ENCODE measurements around the gene GCDH. TPM values are rescaled to one million over a fixed set of nuclear protein-coding genes. Genes with fewer than 3 reads are reported as not detected.
A peak's percentile ranks its signal among the peaks of the same experiment; 100 is the strongest.

Gene GCDH
- total RNA-seq, 2 experiments from 2014 or later, result 23.3 to 25.1 TPM

- peaks cover 38% of the 10 kb centered on the region for H3K4me1 Mint-ChIP-seq
- H3K4me3 Mint-ChIP-seq, result peak overlapping the region; percentile 83
- peak; percentile 21 for DNase-seq
- peaks cover 9% of the 10 kb centered on the region for H3K9me3 Mint-ChIP-seq
- ChIA-PET POLR2A (interaction anchor here (0.8 to 2.9 kb wide), 7 partner anchors 11 to 219 kb away, joined by 3 to 19 read pairs (median 3); partner anchors contain the start of genes GCDH, RAD23A and TRIR), CTCF (interaction anchor here (0.9 to 2.8 kb wide), 7 partner anchors 10 to 180 kb away, joined by 3 to 26 read pairs (median 7); partner anchors contain the start of gene GCDH)
- H3K27me3 Mint-ChIP-seq, result no peaks in the 10 kb centered on the region
- peak overlapping the region; percentile 60 for H3K27ac Mint-ChIP-seq
- peaks cover 18% of the 10 kb centered on the region for H3K36me3 Mint-ChIP-seq (ENCODE audit: low read depth)
Measured at GRCh38 chr19:12880551-12881171, 10.3 kb upstream of the GCDH start.

DNA sequence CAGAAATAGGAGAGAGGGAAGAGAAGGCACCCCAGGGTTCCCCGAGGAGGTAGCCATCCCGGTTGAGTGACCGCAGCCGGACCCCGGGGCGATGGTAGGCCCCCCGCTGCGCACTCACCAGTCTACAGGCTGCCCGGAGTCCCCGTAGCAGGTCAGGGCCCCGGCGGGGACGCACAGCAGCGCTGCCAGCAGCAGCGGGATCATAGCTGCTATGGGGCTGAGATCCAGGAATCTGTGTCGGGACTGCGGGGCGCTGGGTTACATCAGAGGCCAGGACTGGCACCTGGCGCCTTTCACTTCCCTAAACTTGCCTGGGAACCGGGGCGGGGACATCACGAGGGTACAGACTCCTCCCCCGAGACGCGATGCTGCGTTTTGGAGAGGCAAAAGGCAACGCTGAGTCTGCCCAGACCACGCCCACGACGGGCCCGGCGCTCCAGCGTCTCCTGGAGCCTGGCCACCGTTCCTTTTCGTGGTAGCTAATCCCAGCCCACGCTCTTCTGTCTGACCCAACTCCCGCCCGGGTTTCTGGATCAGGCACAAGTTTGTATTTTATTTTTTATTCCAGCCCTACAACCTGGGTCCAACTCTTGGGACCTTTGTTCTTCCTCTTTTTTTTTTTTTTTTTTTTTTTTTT lies 9.7 kb upstream of the GCDH start, which contains the start of gene DNASE2:
DNASE2 (minus strand) TSS at position 278 of the 637 bp plus-strand sequence; CDS start at position 204, 74 bp downstream.
- H3K36me3 Mint-ChIP-seq (ENCODE audit: low read depth), result peaks cover 18% of the 10 kb centered on the region
- H3K27ac Mint-ChIP-seq, result peak within 1 kb of the TSS; percentile 83
- ChIA-PET POLR2A (interaction anchor here (0.6 to 2.9 kb wide), 9 partner anchors 10 to 158 kb away, joined by 3 to 19 read pairs (median 4); partner anchors contain the start of genes GCDH, RAD23A, TNPO2 and TRIR), CTCF (interaction anchor here (2.0 to 2.8 kb wide), 5 partner anchors 8 to 180 kb away, joined by 7 to 26 read pairs (median 11); partner anchors contain the start of gene GCDH)
- peaks cover 9% of the 10 kb centered on the region for H3K9me3 Mint-ChIP-seq
- H3K4me1 Mint-ChIP-seq, result peaks cover 40% of the 10 kb centered on the region
- no peaks in the 10 kb centered on the region for H3K27me3 Mint-ChIP-seq
- DNase-seq, result peak; percentile 94
- H3K4me3 Mint-ChIP-seq, result peak within 1 kb of the TSS; percentile 83

DNA sequence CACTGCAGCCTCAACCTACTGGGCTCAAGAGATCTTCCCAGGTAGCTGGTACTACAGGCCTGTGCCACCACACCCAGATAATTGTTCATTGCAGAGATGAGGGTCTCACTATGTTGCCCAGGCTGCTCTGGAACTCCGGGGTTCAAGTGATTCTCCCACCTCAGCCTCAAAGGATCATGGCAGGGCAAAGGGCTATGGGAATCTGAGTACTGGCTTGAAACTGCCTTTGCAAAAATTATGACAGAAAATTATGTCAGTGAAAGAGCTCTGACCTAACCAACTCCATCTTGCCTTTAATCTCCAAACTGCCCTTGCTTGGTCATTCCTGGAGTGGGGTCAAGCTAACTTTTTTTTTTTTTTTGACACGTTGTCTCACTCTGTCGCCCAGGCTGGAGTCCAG lies 8.4 kb upstream of the GCDH start:
- Mint-ChIP-seq H3K27ac (peak overlapping the region; percentile 49), H3K27me3 (no peaks in the 10 kb centered on the region), H3K9me3 (peaks cover 9% of the 10 kb centered on the region), H3K36me3 (ENCODE audit: low read depth) (peaks cover 18% of the 10 kb centered on the region), H3K4me1 (peaks cover 44% of the 10 kb centered on the region), H3K4me3 (peak overlapping the region; percentile 62)
- POLR2A ChIA-PET, result interaction anchor here (0.8 to 2.9 kb wide), 6 partner anchors 9 to 159 kb away, joined by 3 to 19 read pairs (median 7); partner anchors contain the start of genes GCDH, TNPO2 and TRIR
- CTCF ChIA-PET, result interaction anchor here (0.7 to 2.8 kb wide), 5 partner anchors 8 to 84 kb away, joined by 5 to 26 read pairs (median 11); partner anchors contain the start of gene GCDH
- DNase-seq, result no peak

GRCh38 chr19:12884202-12884601 lies 6.8 kb upstream of the GCDH start:
- Mint-ChIP-seq H3K36me3 (ENCODE audit: low read depth) (peaks cover 7% of the 10 kb centered on the region), H3K4me3 (peak overlapping the region; percentile 82), H3K27ac (peak overlapping the region; percentile 21), H3K27me3 (no peaks in the 10 kb centered on the region), H3K9me3 (peaks cover 9% of the 10 kb centered on the region), H3K4me1 (peaks cover 44% of the 10 kb centered on the region)
- no peak for DNase-seq
- ChIA-PET CTCF (interaction anchor here (1.4 to 4.4 kb wide), 2 partner anchors 49 to 81 kb away, joined by 15 to 56 read pairs; partner anchors contain the start of gene FARSA), POLR2A (interaction anchor here (0.9 to 2.6 kb wide), 9 partner anchors 11 to 274 kb away, joined by 3 to 19 read pairs (median 4); partner anchors contain the start of genes ZNF490 and ZNF791)

- Mint-ChIP-seq H3K4me3 (peak overlapping the region; percentile 82), H3K27me3 (no peaks in the 10 kb centered on the region), H3K4me1 (peaks cover 42% of the 10 kb centered on the region), H3K27ac (peak overlapping the region; percentile 79), H3K36me3 (ENCODE audit: low read depth) (peaks cover 7% of the 10 kb centered on the region), H3K9me3 (peaks cover 9% of the 10 kb centered on the region)
- ChIA-PET POLR2A (interaction anchor here (0.6 to 2.6 kb wide), 19 partner anchors 8 to 283 kb away, joined by 3 to 19 read pairs (median 4); partner anchors contain the start of genes RNASEH2A, ZNF490 and ZNF791), CTCF (interaction anchor here (0.5 to 4.4 kb wide), 28 partner anchors 12 to 220 kb away, joined by 3 to 56 read pairs (median 4); partner anchors contain the start of genes CALR, FARSA, GET3 and RAD23A)
- DNase-seq, result no peak
Measured at GRCh38 chr19:12884627-12884925, 6.4 kb upstream of the GCDH start.

- ChIA-PET CTCF (interaction anchor here (0.5 to 4.4 kb wide), 31 partner anchors 12 to 219 kb away, joined by 3 to 56 read pairs (median 3); partner anchors contain the start of genes CALR, FARSA, GET3 and PRDX2), POLR2A (interaction anchor here (0.6 to 2.6 kb wide), 20 partner anchors 9 to 283 kb away, joined by 3 to 19 read pairs (median 4); partner anchors contain the start of genes RNASEH2A, ZNF490 and ZNF791)
- Mint-ChIP-seq H3K36me3 (ENCODE audit: low read depth) (peaks cover 5% of the 10 kb centered on the region), H3K4me3 (peak overlapping the region; percentile 82), H3K4me1 (peaks cover 40% of the 10 kb centered on the region), H3K9me3 (peaks cover 9% of the 10 kb centered on the region), H3K27me3 (no peaks in the 10 kb centered on the region), H3K27ac (peak overlapping the region; percentile 79)
- peak; percentile 91 for DNase-seq
Measured at GRCh38 chr19:12884926-12885748, 5.8 kb upstream of the GCDH start.

DNA sequence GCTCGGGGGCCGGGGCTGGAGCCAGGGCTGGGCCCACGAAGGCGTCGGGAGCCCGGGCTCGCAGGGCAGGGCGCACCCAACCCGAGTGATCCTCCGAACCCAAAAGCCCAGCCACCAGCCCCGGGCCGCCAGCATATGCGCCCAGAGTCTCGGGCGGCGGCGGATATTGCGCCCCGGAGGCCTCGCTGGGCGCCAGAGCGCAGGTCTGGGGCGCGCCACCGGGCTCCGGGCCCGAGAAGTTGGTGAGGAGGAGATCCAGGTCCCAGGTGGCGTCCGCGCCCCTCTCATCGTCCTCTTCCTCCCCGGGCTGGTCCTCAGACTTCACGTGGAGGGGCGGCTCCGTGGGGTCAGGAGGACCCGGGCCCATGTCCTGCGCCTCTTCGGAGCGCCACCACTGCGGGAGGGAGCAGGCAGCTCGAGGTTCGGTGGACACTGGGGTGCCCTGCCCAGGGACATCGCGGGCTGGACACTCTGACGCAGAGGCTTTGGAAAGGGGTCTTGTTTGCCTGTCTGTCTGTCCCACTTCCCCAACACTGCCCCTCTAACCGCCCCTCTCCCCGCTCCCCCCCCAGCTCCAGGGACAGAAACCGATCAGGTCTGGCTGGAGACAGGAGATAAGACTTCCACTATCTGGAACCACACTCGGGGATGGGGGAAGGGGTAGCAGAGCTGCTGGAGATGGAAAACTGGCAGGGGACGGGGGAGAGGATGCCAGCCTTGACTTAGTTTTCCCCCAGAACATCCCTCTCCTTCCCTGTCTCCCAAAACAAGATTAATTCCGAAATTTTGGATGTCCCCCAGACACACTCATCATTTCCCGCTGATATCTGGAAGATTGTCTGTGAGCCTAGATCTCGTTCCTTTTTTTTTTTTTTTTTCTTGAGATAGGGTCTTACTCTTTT lies 5.0 kb upstream of the GCDH start:
- Mint-ChIP-seq H3K36me3 (ENCODE audit: low read depth) (peaks cover 5% of the 10 kb centered on the region), H3K9me3 (peaks cover 9% of the 10 kb centered on the region), H3K4me1 (peaks cover 41% of the 10 kb centered on the region), H3K4me3 (peak overlapping the region; percentile 39), H3K27me3 (no peaks in the 10 kb centered on the region), H3K27ac (no peak overlapping the region)
- ChIA-PET POLR2A (interaction anchor here (0.9 to 2.6 kb wide), 16 partner anchors 9 to 163 kb away, joined by 3 to 19 read pairs (median 4); partner anchors contain the start of genes FARSA and JUNB), CTCF (interaction anchor here (0.7 to 4.4 kb wide), 23 partner anchors 13 to 218 kb away, joined by 3 to 56 read pairs (median 4); partner anchors contain the start of genes CALR, FARSA, GET3 and PRDX2)
- no peak for DNase-seq

DNA sequence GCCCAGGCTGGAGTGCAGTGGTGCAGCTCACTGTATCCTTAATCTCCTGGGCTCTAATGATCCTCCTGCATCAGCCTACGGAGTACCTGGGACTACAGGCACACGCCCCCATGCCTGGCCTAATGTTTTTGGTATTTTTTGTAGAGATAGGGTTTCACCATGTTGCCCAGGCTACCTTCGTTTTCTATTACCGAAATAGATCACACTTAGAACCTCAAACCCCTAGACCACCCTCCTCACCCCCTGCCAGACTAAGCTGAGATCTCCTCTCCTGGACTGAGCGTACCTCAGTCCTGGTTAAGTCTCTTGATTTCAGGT lies 4.3 kb upstream of the GCDH start:
- CTCF ChIA-PET, result interaction anchor here (4.4 kb wide), 1 partner anchor 78 kb away, joined by 56 read pairs; no protein-coding TSS in a partner anchor
- H3K36me3 Mint-ChIP-seq (ENCODE audit: low read depth), result peaks cover 5% of the 10 kb centered on the region
- H3K27ac Mint-ChIP-seq, result no peak overlapping the region
- no peaks in the 10 kb centered on the region for H3K27me3 Mint-ChIP-seq
- H3K4me1 Mint-ChIP-seq, result peaks cover 45% of the 10 kb centered on the region
- POLR2A ChIA-PET, result interaction anchor here (1.0 to 2.6 kb wide), 3 partner anchors 14 to 95 kb away, joined by 3 to 10 read pairs (median 3); partner anchors contain the start of genes FARSA and JUNB
- H3K9me3 Mint-ChIP-seq, result peaks cover 9% of the 10 kb centered on the region
- peak overlapping the region; percentile 39 for H3K4me3 Mint-ChIP-seq
- no peak for DNase-seq

- H3K36me3 Mint-ChIP-seq (ENCODE audit: low read depth), result peaks cover 5% of the 10 kb centered on the region
- H3K9me3 Mint-ChIP-seq, result peaks cover 9% of the 10 kb centered on the region
- H3K4me1 Mint-ChIP-seq, result peaks cover 49% of the 10 kb centered on the region
- no peak within 1 kb of the TSS for H3K27ac Mint-ChIP-seq
- ChIA-PET POLR2A (interaction anchor here (1.0 kb wide), 1 partner anchor 46 kb away, joined by 3 read pairs; no protein-coding TSS in a partner anchor), CTCF (interaction anchor here (1.0 to 4.4 kb wide), 2 partner anchors 46 to 78 kb away, joined by 3 to 56 read pairs; no protein-coding TSS in a partner anchor)
- no peaks in the 10 kb centered on the region for H3K27me3 Mint-ChIP-seq
- DNase-seq, result no peak
- H3K4me3 Mint-ChIP-seq, result peak within 1 kb of the TSS; percentile 39
Measured at GRCh38 chr19:12886969-12887747, 3.8 kb upstream of the GCDH start, which contains the start of gene KLF1. TSS of gene KLF1 (minus strand) at chr19:12887201. CDS start at chr19:12887140, 61 bp downstream.

DNA sequence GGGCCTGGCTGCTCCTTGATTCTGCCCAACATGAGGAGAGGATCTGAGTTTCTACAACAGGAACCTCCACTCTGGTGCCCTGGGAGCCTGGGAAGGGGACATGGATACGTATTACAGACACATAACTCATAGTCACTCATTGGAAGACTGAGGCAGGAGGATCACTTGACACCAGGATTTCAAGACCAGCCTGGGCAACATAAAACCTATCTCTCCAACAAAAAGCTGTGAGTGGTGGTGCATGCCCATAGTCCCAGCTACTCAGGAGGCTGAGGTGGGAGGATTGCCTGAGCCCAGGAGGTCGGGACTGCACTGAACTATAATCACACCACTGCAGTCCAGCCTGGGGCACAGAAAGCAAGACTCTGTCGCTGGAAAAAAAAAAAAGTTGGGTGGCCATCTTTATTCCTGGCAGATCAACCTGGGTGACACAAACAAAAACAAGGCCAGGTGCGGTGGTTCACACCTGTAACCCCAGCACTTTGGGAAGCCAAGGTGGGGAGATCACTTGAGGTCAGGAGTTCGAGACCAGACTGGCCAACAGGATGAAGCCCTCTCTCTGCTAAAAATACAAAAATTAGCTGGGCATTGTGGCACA lies 2.9 kb upstream of the GCDH start:
- CTCF ChIA-PET, result interaction anchor here (1.0 to 4.4 kb wide), 2 partner anchors 45 to 77 kb away, joined by 3 to 56 read pairs; no protein-coding TSS in a partner anchor
- Mint-ChIP-seq H3K27me3 (no peaks in the 10 kb centered on the region), H3K27ac (no peak overlapping the region), H3K4me3 (no peak overlapping the region), H3K9me3 (peaks cover 7% of the 10 kb centered on the region), H3K4me1 (peaks cover 45% of the 10 kb centered on the region), H3K36me3 (ENCODE audit: low read depth) (peaks cover 3% of the 10 kb centered on the region)
- no peak for DNase-seq
- POLR2A ChIA-PET, result interaction anchor here (0.7 to 1.0 kb wide), 2 partner anchors 33 to 45 kb away, joined by 3 read pairs; no protein-coding TSS in a partner anchor

Data from activated CD4-positive, alpha-beta memory T cell treated with anti-CD3 and anti-CD28 coated beads, Interleukin-2, amount 10 ng/mL, durations not matched to agents 7 days and 5 days (primary cell).